IPS-NIHi11 (cell line): ENCODE results near the gene RBSN.
"Not testable (repeated sequence)": the region's sequence is repeated elsewhere in the genome, so short reads cannot be mapped to it uniquely, and the experiment has no call there.

Experiments
- DNase-seq: peaks from one replicate; pipeline ENCODE4 v3.0.0; 2012; ENCODE audit warnings: mixed read lengths, low spot score

Gene RBSN

DNA sequence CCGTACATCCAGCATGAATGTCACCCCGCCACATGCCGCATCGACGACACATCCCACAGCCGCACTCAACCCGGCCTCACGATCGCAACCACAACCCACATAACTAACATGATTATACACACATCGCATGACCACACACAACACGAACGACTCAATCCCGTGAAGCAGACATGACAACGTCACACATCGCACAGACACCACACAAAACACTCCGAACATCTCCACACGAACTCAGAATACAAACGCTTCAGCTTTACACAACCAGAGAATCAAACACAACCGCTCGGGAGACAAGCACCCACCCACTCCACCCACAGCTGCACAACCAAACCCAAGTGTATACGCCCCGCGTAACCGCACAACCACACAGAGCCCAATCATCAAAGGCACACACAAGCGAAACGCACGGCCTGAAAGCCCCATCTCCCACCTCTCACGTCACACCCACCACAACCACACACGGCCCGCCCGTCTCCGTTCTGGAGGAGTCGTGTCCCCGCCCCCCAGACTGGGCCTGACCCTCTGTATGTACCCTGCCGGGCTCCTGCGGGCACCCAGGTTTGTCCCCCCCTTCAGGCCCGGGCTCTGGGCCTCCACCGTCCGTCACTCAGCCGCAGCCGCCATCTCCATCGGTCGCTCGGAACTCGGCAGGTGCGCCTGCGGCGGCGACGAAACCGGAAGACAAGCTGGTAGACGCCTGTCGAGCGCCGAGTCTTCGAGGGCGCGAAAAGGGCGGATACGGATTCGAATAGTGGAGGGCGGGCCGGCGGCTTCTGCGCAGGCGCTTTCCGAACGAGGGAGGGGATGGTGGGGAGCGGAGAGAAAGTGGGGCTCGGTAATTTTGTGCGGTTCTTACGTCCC is at the start of gene RBSN:
Gene RBSN, minus strand, starts transcription at position 646 of the 861 bp plus-strand sequence. CDS start 3,028 bp downstream, outside the sequence.
- DNase-seq: peak; percentile 93

DNA sequence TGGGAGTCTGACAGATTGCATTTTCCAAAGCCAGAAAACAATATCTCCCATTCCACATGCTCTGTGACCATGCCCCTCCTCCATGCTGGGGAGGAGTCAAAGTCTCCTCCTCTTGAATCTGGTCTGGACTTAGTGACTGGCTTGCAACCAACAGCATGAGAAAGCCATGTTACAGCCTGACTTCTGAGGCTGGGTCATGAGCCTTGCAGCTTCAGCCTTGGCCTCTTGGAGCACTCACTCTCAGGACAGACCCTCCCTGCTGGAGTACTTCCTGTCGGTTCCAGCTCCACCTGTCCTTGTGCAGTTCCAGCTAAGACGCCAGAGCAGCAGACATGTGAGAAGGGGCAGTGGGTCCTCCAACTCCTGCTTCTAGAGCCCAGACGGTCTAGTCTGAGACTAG is 49.7 kb upstream of the RBSN start:
- DNase-seq: peak; percentile 78

GRCh38 chr3:15136885-15137284 is 37.9 kb upstream of the RBSN start:
- DNase-seq: not testable (repeated sequence)

GRCh38 chr3:15134968-15135367 is 36.0 kb upstream of the RBSN start:
- DNase-seq: not testable (repeated sequence)

GRCh38 chr3:15128403-15128802 is 29.5 kb upstream of the RBSN start:
- DNase-seq: not testable (repeated sequence)

GRCh38 chr3:15126975-15127374 is 28.0 kb upstream of the RBSN start:
- not testable (repeated sequence) for DNase-seq

- DNase-seq: no peak
Measured at GRCh38 chr3:15122398-15122797, 23.4 kb upstream of the RBSN start.

- no peak for DNase-seq
Measured at GRCh38 chr3:15121936-15122335, 23.0 kb upstream of the RBSN start.

DNA sequence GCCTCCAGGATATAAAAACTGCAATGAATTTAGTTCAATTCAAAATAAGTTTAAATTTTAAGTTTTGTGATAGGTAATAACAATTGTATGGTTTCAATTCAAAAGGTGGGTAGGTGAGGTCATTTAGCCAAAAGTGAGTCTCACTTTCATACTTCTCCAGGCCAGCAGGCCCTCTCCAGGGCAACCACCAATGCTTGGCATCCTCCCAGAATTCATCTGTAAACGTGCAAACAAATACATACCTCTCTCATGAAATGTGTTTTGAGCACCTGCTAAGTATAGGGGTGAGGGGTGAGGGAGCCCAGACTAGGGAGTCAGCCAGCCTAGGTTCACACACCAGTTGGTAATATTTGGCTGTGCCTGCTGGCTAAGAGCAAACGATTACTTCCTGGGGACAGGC is 22.0 kb upstream of the RBSN start:
- no peak for DNase-seq

DNA sequence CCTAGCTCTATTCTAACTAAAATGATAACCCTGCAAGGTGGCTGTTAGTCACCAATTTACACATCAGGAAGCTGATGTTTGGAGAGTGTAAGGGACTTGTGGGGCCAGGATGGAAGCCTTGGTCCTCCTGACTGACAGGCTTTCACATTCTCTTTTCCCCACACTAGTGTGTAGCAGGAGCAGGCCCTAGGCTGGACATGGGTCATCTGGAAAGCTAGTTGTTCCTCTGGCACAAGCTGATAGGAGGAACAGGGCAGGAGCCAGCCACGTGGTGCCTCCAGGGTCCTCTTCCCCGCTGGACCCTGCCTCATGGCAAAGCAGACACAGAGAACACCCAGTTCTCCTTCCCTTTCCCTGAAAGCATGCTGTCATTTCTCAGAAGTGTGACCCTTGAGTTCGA is 18.1 kb upstream of the RBSN start:
- no peak for DNase-seq

DNA sequence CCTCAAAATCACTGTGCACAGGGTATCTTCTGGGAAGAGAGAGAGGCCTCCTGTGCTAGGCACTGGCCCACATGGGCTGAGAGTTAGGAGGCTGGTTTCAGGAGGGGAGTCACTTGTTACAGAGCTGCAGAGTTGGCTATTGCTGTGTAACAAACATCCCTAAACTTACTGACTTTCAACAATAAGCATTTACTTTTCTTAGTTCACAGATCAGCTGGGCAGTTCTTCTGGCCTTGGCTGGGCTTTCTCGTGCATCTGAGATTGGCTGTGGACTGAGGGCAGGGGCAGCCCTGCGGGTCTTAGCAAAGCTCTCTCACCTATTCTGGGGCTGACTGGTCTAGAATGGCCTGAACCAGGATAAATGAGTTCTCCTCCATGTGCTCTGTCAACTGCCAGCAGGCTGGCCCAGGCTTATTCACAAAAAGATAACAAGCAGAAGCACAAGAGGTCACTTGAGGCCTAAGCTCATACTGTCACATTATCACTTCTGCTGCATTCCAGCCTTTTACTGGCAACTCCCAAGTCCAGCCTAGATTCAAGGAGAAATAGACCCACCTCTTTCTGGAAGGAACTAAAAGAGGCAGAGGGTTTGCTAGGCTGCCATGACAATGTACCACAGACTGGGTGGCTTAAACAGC is 17.2 kb upstream of the RBSN start:
- no peak for DNase-seq

DNA sequence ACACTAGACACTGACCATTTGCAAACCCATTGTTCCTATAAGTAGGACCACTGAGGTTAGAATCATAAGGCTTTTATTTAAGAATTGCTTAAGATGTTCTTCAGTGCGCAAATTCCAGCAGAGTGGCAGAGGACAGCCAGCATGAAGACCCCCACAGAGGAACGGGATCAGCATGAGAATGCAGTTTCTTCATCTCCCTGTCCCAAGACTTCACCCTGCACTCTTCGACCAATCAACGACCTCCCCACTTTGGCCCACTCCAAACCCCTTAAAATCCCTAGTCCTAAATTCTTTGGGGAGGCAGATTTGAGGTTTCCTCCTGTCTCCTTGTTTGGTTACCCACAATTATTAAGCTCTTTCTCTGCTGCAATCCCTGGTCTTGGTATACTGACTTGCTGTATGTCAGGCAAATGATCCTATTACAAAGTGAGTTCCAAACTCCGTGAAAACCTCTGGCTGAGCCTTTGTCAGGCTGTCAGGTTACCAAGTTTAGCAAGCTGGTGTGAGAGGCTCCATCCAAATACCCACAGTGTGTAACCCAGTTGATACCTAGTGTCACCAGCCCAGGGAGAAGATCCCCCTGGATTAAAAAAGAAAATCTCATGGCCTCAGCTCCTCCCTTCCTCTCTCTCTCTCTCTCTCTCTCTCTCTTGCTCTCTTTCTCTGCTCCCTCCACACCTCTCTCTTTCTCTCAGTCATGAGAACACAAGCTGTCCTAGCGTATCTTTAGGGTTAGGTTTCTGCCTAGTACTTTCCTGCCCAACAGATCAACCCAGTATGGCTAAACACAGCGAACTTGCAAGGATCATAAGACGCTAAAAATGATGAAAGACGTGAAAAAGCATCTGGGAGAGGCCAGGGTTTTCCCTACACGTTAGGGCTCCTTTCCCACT is 15.8 kb upstream of the RBSN start:
- DNase-seq: no peak

DNA sequence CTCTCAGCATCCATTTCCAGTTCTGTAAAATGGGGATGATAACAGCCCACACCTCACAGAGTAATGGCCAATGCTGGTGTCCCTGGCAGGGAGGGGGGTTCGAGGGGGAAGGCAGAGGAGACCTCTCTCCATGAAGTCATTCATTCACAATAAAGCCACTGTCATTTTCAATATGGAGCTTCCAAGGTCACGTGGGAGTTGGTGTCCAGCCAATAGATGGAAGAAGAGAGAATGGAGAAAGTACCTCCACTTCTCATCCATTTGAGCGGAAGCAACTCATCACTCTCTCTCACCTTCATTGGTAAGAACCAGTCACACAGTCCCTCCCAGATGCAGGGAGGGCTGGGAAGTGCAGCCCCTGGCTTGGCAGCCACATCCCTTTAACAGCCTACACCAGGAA is 14.9 kb upstream of the RBSN start:
- DNase-seq: no peak

DNA sequence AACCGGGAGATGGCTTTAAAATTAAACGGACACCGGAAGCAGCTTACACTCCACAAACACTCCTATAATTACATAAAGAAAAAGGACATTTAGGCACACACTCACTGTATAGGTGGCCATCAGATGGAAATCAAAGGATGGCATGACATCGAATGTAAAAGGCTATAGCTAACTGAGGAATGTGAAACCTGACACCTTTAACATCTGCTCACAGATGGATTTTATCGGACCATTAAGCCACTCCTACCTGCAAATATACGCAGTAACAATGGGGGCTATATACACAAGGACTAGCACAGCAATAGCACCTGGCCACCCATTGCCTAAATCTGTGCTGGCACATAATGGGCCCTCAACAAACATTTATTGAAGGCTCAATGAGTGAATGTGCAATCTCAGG is 14.5 kb upstream of the RBSN start:
- no peak for DNase-seq

- no peak for DNase-seq
Measured at GRCh38 chr3:15112011-15112410, 13.1 kb upstream of the RBSN start.

DNA sequence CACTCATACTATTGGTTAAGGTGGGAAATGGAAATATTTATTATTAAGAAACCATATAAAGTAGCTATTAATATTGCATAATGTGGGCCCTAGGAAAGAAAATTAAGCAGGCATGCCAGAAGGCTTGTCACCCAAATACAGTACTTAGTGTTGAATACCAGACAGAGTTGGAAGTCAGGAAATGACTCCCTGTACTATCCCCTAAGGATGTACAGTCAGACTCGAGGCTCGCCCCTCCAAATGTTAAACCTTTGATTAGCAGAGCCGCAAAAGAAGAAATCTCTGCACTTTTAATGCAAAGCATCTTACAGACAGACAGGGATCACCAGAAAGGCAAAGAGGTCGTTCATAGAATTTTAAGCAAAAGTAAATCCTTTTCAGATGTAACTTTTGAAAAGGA is 11.3 kb upstream of the RBSN start:
- DNase-seq: no peak

GRCh38 chr3:15108869-15109268 is 9.9 kb upstream of the RBSN start:
- no peak for DNase-seq

GRCh38 chr3:15108082-15108545 is 9.2 kb upstream of the RBSN start:
- DNase-seq: peak; percentile 91

DNA sequence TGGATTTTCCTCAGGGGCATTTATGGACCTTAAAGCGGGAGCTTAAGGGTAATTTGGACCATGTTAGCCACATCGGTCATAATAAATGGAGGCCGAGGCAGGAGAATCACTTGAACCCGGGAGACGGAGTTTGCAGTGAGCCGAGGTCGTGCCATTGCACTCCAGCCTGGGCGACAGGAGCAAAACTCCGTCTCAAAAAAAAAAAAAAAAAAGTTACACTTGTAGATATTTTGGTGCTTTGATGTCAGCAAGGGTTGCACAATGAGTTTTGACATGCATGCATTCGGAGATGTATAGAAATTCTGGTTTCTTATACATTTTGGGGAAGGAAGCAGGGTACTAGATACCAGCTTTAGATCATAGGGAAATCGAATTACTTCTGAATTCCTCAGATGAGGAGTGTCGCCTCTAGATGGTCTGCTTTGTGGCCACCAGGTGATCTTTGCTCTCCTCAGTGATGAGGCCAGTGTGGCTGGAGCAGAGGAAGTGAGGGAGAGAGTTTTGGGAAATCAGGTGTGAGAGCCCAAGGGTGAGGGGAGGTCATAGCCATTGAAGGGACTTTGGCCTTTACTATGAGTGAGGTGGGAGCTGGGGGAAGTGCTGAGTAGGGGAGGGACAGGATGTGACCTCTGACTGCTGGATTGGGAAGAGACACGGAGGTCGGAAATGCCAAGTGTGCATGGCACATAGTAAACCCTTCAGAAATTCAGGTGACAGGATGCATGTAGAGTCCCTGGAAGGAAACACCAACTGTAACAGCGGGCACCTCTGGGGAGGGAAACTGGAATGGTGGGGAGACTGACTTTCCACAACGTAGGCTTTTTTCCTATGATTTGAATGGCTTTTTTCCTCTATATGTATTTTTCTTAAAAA is 8.4 kb upstream of the RBSN start:
- DNase-seq: no peak

DNA sequence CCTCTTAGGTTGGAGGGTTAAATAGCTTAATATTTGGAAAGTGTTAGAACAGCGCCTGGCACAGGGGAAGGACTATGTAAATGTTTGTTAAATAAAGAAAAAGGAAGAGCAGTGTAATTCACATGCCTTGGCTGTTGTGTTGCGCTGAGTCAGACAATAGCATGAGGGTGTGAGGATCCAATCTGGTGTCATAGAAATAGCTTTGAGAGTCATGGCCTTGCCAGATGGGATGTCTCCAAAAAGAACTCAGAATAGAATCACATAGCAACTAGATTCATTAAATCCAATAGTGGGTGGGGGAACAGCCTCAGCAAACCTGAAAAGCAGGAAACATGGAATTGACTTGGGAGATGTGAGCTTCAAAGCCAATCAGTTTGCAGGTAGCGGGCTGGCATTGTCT is 3.9 kb upstream of the RBSN start:
- no peak for DNase-seq

DNA sequence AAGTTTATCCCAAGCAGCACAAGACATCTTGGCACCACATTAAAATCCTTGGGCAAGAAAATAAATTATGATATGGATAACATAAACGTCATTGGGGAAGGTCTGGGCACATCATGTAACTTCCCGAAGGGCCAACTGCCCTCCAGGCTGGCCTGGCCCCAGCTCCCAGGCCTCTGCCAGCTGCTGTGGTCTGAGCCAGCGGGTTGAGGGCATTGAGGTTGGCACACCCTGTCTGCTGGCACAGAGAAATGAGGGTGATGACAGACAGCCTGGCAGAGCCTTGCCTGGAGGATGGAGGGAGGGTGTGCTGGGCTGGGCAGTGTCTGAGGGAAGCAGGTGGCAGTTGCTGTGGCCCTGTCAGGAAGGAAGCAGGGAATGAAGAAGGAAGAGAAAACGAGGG is 3.3 kb upstream of the RBSN start:
- no peak for DNase-seq
